Activated T-helper 1 cell treated with anti-CD3 and anti-CD28 coated beads, Interleukin-12 subunit alpha, Interleukin-12 subunit beta, Interleukin-2, Interleukin-4 antibody, amounts not matched to agents 30 ng/mL and 10 ng/mL and 1 ng/mL, durations not matched to agents 14 hours and 24 hours and 36 hours (primary cell): ENCODE results near the gene SAP30BP. TPM values are rescaled to one million over a fixed set of nuclear protein-coding genes. Genes with fewer than 3 reads are reported as not detected.

ENCODE experiments used
- DNase-seq: peaks from one replicate; pipeline ENCODE4 v3.0.0; 2021; ENCODE audit warnings: low spot score
- H3K27ac Mint-ChIP-seq: one replicate; pipeline ENCODE4 v1.8.0; 2021; ENCODE audit warnings: mild to moderate bottlenecking, mixed read lengths
- H3K27me3 Mint-ChIP-seq: one replicate; pipeline ENCODE4 v1.8.0; 2022; ENCODE audit warnings: mild to moderate bottlenecking, moderate library complexity, mixed read lengths; ENCODE audit not compliant: insufficient read depth
- H3K36me3 Mint-ChIP-seq: one replicate; pipeline ENCODE4 v1.8.0; 2021; ENCODE audit warnings: low read depth, mixed read lengths
- H3K4me1 Mint-ChIP-seq: one replicate; pipeline ENCODE4 v1.8.0; 2021; ENCODE audit warnings: low read depth, mixed read lengths
- H3K4me3 Mint-ChIP-seq: one replicate; pipeline ENCODE4 v1.8.0; 2021; ENCODE audit warnings: mild to moderate bottlenecking, moderate library complexity, mixed read lengths
- H3K9me3 Mint-ChIP-seq: one replicate; pipeline ENCODE4 v1.8.0; 2021; ENCODE audit warnings: mixed read lengths
- intact Hi-C: fragments of 100-400 bp; cut with micrococcal nuclease; formaldehyde crosslinking; loops from one replicate; pipeline ENCODE4 v1.15.1; 2024
- total RNA-seq: library from RNA; stranded (reverse); gene quantifications from 2 replicates; pipeline ENCODE4 v1.2.3, GENCODE V29; 2022

SAP30BP gene
- total RNA-seq, 1 donor from 2014 or later, result 113 TPM

DNA sequence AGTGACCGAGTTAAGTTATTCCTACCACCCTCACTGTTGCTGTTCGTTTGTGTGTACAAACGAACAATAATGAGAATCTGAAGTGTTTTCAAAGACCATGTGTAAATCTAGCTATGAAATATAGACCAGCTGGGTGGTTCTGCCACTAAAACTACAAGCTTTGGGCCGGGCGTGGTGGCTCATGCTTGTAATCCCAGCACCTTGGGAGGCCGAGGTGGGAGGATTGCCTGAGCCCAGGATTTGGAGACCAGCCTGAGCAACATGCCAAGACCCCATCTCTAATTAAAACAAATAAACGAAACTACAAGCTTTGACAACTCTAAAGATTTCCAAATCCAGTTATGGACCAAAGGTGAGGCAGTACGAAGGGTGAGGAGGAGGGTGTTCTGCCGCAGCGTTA lies 1.2 kb upstream of the SAP30BP start:
- H3K27me3 Mint-ChIP-seq, result no peaks in the 10 kb centered on the region
- no peaks in the 10 kb centered on the region for H3K9me3 Mint-ChIP-seq
- peaks cover 11% of the 10 kb centered on the region for H3K4me1 Mint-ChIP-seq
- peak overlapping the region; percentile 71 for H3K27ac Mint-ChIP-seq
- peak overlapping the region; percentile 79 for H3K4me3 Mint-ChIP-seq
- peaks cover 26% of the 10 kb centered on the region for H3K36me3 Mint-ChIP-seq
- intact Hi-C loops, result loop anchor here (2.0 kb wide), 2 partner anchors 189 to 377 kb away; partner anchors contain the start of genes SLC25A19 and WBP2
- no peak for DNase-seq

GRCh38 chr17:75667825-75668224 lies 687 bp downstream of the SAP30BP start:
- H3K4me3 Mint-ChIP-seq, result no peak overlapping the region
- H3K4me1 Mint-ChIP-seq, result peaks cover 11% of the 10 kb centered on the region
- H3K36me3 Mint-ChIP-seq, result peaks cover 24% of the 10 kb centered on the region
- no peaks in the 10 kb centered on the region for H3K9me3 Mint-ChIP-seq
- no peak overlapping the region for H3K27ac Mint-ChIP-seq
- H3K27me3 Mint-ChIP-seq, result no peaks in the 10 kb centered on the region
- intact Hi-C loops, result loop anchor here (1.0 to 2.0 kb wide), 6 partner anchors 23 to 379 kb away; partner anchors contain the start of genes ACOX1, SLC25A19, TEN1 and WBP2
- no peak for DNase-seq

- Mint-ChIP-seq H3K36me3 (peaks cover 28% of the 10 kb centered on the region), H3K27me3 (no peaks in the 10 kb centered on the region), H3K4me3 (no peak overlapping the region), H3K4me1 (peaks cover 11% of the 10 kb centered on the region), H3K27ac (peak overlapping the region; percentile 40), H3K9me3 (no peaks in the 10 kb centered on the region)
- no peak for DNase-seq
- intact Hi-C loops, result no loop called here
These were observed 1.4 kb downstream of the SAP30BP start for GRCh38 chr17:75668489-75668888.

DNA sequence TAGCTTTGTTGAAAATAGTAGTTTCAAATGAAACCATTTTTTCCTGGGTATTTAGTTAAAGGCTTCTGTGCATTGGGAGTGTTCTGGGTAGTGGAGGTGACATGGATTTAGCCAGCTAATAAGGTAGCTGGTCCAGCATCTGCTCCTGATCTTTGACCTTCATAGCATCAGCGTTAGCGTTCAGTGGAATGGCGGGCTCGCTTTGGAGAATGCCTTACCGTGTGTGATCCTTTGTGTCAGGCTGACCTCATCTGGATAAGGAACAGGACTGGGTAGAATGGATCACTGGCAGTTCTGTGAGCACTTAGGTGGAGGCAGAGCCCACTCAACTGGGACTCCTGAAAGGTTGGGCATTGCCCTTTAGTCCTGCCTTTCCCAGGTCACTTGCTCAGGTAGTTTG lies 3.7 kb downstream of the SAP30BP start:
- no peak overlapping the region for H3K4me3 Mint-ChIP-seq
- peaks cover 25% of the 10 kb centered on the region for H3K36me3 Mint-ChIP-seq
- H3K27me3 Mint-ChIP-seq, result no peaks in the 10 kb centered on the region
- intact Hi-C loops, result loop anchor here (10.0 kb wide), 1 partner anchor 406 kb away; the partner anchor contains the start of genes GGA3 and MRPS7
- no peak overlapping the region for H3K27ac Mint-ChIP-seq
- DNase-seq, result no peak
- no peaks in the 10 kb centered on the region for H3K9me3 Mint-ChIP-seq
- peaks cover 11% of the 10 kb centered on the region for H3K4me1 Mint-ChIP-seq

- Mint-ChIP-seq H3K4me3 (no peak overlapping the region), H3K4me1 (peaks cover 11% of the 10 kb centered on the region), H3K36me3 (peaks cover 27% of the 10 kb centered on the region), H3K27ac (no peak overlapping the region), H3K27me3 (no peaks in the 10 kb centered on the region), H3K9me3 (no peaks in the 10 kb centered on the region)
- no peak for DNase-seq
- intact Hi-C loops, result loop anchor here (10.0 kb wide), 1 partner anchor 407 kb away; the partner anchor contains the start of genes GGA3 and MRPS7
These were observed 4.9 kb downstream of the SAP30BP start for GRCh38 chr17:75672011-75672410.

DNA sequence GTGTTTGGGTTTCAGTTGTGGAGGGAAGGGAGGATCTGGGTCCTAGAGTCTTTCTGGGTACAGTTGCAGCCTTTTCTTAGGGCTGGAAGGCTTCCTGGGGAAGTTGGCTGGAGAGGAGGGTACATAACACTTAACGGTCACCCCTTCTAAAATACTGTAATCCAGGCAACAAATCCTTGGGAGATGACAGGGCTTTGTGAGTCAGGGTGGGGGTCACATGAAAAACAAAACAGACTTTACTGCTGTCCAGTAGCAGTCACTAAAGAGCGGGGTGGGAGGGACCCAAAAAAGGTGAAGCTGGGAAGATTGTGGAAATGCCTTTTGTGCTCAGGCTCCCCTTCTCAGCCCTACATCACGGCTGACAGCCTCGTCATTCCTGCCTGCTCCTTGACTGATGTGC lies 6.3 kb downstream of the SAP30BP start:
- intact Hi-C loops, result loop anchor here (10.0 kb wide), 1 partner anchor 409 kb away; the partner anchor contains the start of genes GGA3 and MRPS7
- Mint-ChIP-seq H3K27me3 (no peaks in the 10 kb centered on the region), H3K4me3 (no peak overlapping the region), H3K36me3 (peaks cover 24% of the 10 kb centered on the region), H3K9me3 (no peaks in the 10 kb centered on the region), H3K27ac (no peak overlapping the region), H3K4me1 (peaks cover 6% of the 10 kb centered on the region)
- no peak for DNase-seq

- no peak for DNase-seq
- no peaks in the 10 kb centered on the region for H3K27me3 Mint-ChIP-seq
- intact Hi-C loops, result loop anchor here (10.0 kb wide), 1 partner anchor 412 kb away; the partner anchor contains the start of genes GGA3 and MRPS7
- H3K4me3 Mint-ChIP-seq, result no peak overlapping the region
- H3K9me3 Mint-ChIP-seq, result no peaks in the 10 kb centered on the region
- H3K36me3 Mint-ChIP-seq, result peaks cover 14% of the 10 kb centered on the region
- no peak overlapping the region for H3K27ac Mint-ChIP-seq
- peaks cover 6% of the 10 kb centered on the region for H3K4me1 Mint-ChIP-seq
These were observed 9.3 kb downstream of the SAP30BP start for GRCh38 chr17:75676461-75676860.

- Mint-ChIP-seq H3K4me3 (no peak overlapping the region), H3K9me3 (no peaks in the 10 kb centered on the region), H3K27me3 (no peaks in the 10 kb centered on the region), H3K36me3 (peaks cover 10% of the 10 kb centered on the region), H3K27ac (no peak overlapping the region), H3K4me1 (peaks cover 13% of the 10 kb centered on the region)
- no peak for DNase-seq
- intact Hi-C loops, result loop anchor here (10.0 kb wide), 1 partner anchor 415 kb away; the partner anchor contains the start of genes GGA3 and MRPS7
These were observed 12.6 kb downstream of the SAP30BP start for GRCh38 chr17:75679706-75680211.

DNA sequence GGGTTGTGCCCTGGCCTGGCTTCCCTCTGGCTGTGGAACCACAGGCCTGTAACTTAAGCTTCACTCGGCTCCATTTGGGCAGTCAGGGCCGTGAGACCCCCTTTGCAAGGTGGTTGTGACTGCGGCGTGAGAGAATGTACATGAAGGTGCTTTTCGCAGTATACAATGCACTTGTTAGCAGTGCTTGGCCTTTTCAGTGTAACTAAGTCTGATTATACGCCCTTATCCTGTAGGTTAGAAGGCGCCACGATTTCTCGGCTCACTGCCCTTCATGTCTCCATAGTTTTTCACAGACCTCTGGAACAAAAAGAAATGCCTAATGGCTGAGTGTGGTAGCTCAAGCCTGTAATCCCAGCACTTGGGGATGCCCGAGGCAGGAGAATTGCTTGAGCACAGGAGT lies 13.3 kb downstream of the SAP30BP start:
- no peak for DNase-seq
- no peaks in the 10 kb centered on the region for H3K27me3 Mint-ChIP-seq
- H3K27ac Mint-ChIP-seq, result no peak overlapping the region
- intact Hi-C loops, result no loop called here
- no peak overlapping the region for H3K4me3 Mint-ChIP-seq
- H3K4me1 Mint-ChIP-seq, result peaks cover 17% of the 10 kb centered on the region
- H3K9me3 Mint-ChIP-seq, result no peaks in the 10 kb centered on the region
- peaks cover 10% of the 10 kb centered on the region for H3K36me3 Mint-ChIP-seq

GRCh38 chr17:75681289-75681688 lies 14.2 kb downstream of the SAP30BP start:
- intact Hi-C loops, result no loop called here
- no peaks in the 10 kb centered on the region for H3K9me3 Mint-ChIP-seq
- H3K4me3 Mint-ChIP-seq, result no peak overlapping the region
- DNase-seq, result no peak
- H3K27me3 Mint-ChIP-seq, result no peaks in the 10 kb centered on the region
- peaks cover 26% of the 10 kb centered on the region for H3K4me1 Mint-ChIP-seq
- peaks cover 8% of the 10 kb centered on the region for H3K36me3 Mint-ChIP-seq
- no peak overlapping the region for H3K27ac Mint-ChIP-seq

- Mint-ChIP-seq H3K36me3 (peaks cover 15% of the 10 kb centered on the region), H3K27ac (no peak overlapping the region), H3K9me3 (no peaks in the 10 kb centered on the region), H3K4me3 (no peak overlapping the region), H3K27me3 (no peaks in the 10 kb centered on the region), H3K4me1 (peaks cover 38% of the 10 kb centered on the region)
- no peak for DNase-seq
- intact Hi-C loops, result no loop called here
These were observed 16.4 kb downstream of the SAP30BP start for GRCh38 chr17:75683583-75683982.

- H3K4me3 Mint-ChIP-seq, result no peak overlapping the region
- H3K27me3 Mint-ChIP-seq, result no peaks in the 10 kb centered on the region
- no peak overlapping the region for H3K27ac Mint-ChIP-seq
- peaks cover 45% of the 10 kb centered on the region for H3K4me1 Mint-ChIP-seq
- intact Hi-C loops, result no loop called here
- H3K9me3 Mint-ChIP-seq, result no peaks in the 10 kb centered on the region
- DNase-seq, result no peak
- peaks cover 15% of the 10 kb centered on the region for H3K36me3 Mint-ChIP-seq
These were observed 17.1 kb downstream of the SAP30BP start for GRCh38 chr17:75684249-75684648.

DNA sequence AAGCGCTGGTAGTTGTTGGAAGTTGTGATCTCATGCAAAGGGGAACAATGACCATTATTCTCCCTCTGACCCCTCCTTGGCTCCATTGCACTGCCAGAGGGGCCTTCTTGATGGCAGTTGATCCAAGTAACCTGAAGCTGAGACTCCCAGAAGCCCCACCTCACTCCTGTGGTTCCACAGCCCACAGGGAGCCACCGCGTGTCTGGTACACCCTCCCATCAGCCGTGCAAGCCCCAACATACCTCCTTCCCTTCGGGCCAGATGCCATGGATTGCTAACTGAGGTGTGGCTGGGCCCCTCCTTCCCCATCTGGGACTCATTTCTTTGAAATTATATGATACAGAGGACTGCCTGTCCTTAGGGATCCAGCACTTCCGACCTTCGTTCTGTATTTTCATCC lies 17.8 kb downstream of the SAP30BP start:
- Mint-ChIP-seq H3K9me3 (no peaks in the 10 kb centered on the region), H3K27ac (no peak overlapping the region), H3K36me3 (peaks cover 14% of the 10 kb centered on the region), H3K4me1 (peaks cover 51% of the 10 kb centered on the region), H3K4me3 (no peak overlapping the region), H3K27me3 (no peaks in the 10 kb centered on the region)
- intact Hi-C loops, result no loop called here
- no peak for DNase-seq
